Measurements from ENCODE around the gene GID4. TPM values are rescaled to one million over a fixed set of nuclear protein-coding genes. Genes with fewer than 3 reads are reported as not detected.

The GID4 gene
- total RNA-seq, 2 donors from 2014 or later = 11.0 to 19.1 TPM

- Histone ChIP-seq H3K27me3 (replicated peaks; ENCODE audit: insufficient read depth) (no peaks in the 10 kb centered on the region), H3K4me3 (no peak overlapping the region), H3K36me3 (no peaks in the 10 kb centered on the region), H3K4me1 (replicated peaks) (no peaks in the 10 kb centered on the region), H3K9me3 (no peaks in the 10 kb centered on the region), H3K27ac (no peak overlapping the region)
- intact Hi-C loops (cut with DNase I) = no loop called here
- TF ChIP-seq POLR2A (IDR thresholded peaks at IDR 0.05) (no peak), POLR2AphosphoS5 (IDR thresholded peaks at IDR 0.05) (no peak), CTCF (IDR thresholded peaks at IDR 0.05) (no peak)
- 89% methylated on average over 5 of the region's 5 CpGs for WGBS
- DNase-seq (ENCODE audit: low spot score) = no peak
These were observed 30.5 kb upstream of the GID4 start for GRCh38 chr17:18008496-18009268.

- no peak overlapping the region for H3K4me3 ChIP-seq
- H3K36me3 ChIP-seq = no peaks in the 10 kb centered on the region
- no peaks in the 10 kb centered on the region for H3K27me3 ChIP-seq (replicated peaks; ENCODE audit: insufficient read depth)
- 92% methylated on average over 8 of the region's 8 CpGs for whole genome bisulfite sequencing
- no peak overlapping the region for H3K27ac ChIP-seq
- TF ChIP-seq CTCF (IDR thresholded peaks at IDR 0.05) = no peak
- TF ChIP-seq POLR2AphosphoS5 (IDR thresholded peaks at IDR 0.05) = no peak
- TF ChIP-seq POLR2A (IDR thresholded peaks at IDR 0.05) = no peak
- no peaks in the 10 kb centered on the region for H3K4me1 ChIP-seq (replicated peaks)
- no peak for DNase-seq (ENCODE audit: low spot score)
- no peaks in the 10 kb centered on the region for H3K9me3 ChIP-seq
- intact Hi-C loops (cut with DNase I) = no loop called here
These were observed 29.4 kb upstream of the GID4 start for GRCh38 chr17:18009609-18010420.

- no peak overlapping the region for H3K27ac ChIP-seq
- H3K4me3 ChIP-seq = no peak overlapping the region
- intact Hi-C loops (cut with DNase I) = no loop called here
- no peak for DNase-seq (ENCODE audit: low spot score)
- no peaks in the 10 kb centered on the region for H3K27me3 ChIP-seq (replicated peaks; ENCODE audit: insufficient read depth)
- H3K4me1 ChIP-seq (replicated peaks) = no peaks in the 10 kb centered on the region
- TF ChIP-seq POLR2AphosphoS5 (IDR thresholded peaks at IDR 0.05) = no peak
- TF ChIP-seq POLR2A (IDR thresholded peaks at IDR 0.05) = no peak
- TF ChIP-seq CTCF (IDR thresholded peaks at IDR 0.05) = no peak
- no peaks in the 10 kb centered on the region for H3K36me3 ChIP-seq
- no peaks in the 10 kb centered on the region for H3K9me3 ChIP-seq
- 94% methylated on average over 5 of the region's 5 CpGs for WGBS
These were observed 27.9 kb upstream of the GID4 start for GRCh38 chr17:18011286-18011685.

- H3K36me3 ChIP-seq = no peaks in the 10 kb centered on the region
- H3K27ac ChIP-seq = no peak overlapping the region
- no peaks in the 10 kb centered on the region for H3K9me3 ChIP-seq
- TF ChIP-seq CTCF (IDR thresholded peaks at IDR 0.05) = no peak
- no peak for TF ChIP-seq POLR2A (IDR thresholded peaks at IDR 0.05)
- no peak for TF ChIP-seq POLR2AphosphoS5 (IDR thresholded peaks at IDR 0.05)
- intact Hi-C loops (cut with DNase I) = no loop called here
- no peaks in the 10 kb centered on the region for H3K4me1 ChIP-seq (replicated peaks)
- no peaks in the 10 kb centered on the region for H3K27me3 ChIP-seq (replicated peaks; ENCODE audit: insufficient read depth)
- 78% methylated on average over 6 of the region's 6 CpGs for WGBS
- no peak for DNase-seq (ENCODE audit: low spot score)
- H3K4me3 ChIP-seq = no peak overlapping the region
These were observed 25.2 kb upstream of the GID4 start for GRCh38 chr17:18014006-18014405.
